ENCODE results near the gene TIGD2.

The TIGD2 gene

GRCh38 chr4:89110986-89111832 lies at the start of gene TIGD2:
Gene TIGD2, plus strand, starts transcription at chr4:89111533. Its CDS starts 1,442 bp downstream, at chr4:89112975.
- peak; percentile 49 to 96 (median 83) for DNase-seq

- no peak for DNase-seq
Measured at GRCh38 chr4:89064848-89065247, 46.5 kb upstream of the TIGD2 start.

- no peak for DNase-seq
Measured at GRCh38 chr4:89067417-89067816, 43.9 kb upstream of the TIGD2 start.

- DNase-seq: no peak
Measured at GRCh38 chr4:89069481-89069880, 41.9 kb upstream of the TIGD2 start.

- DNase-seq: no peak
Measured at GRCh38 chr4:89070041-89070440, 41.3 kb upstream of the TIGD2 start.

GRCh38 chr4:89071311-89071710 lies 40.0 kb upstream of the TIGD2 start:
- DNase-seq: no peak

- DNase-seq: no peak
Measured at GRCh38 chr4:89072921-89073320, 38.4 kb upstream of the TIGD2 start.

- no peak for DNase-seq
Measured at GRCh38 chr4:89077761-89078160, 33.6 kb upstream of the TIGD2 start.

- no peak for DNase-seq
Measured at GRCh38 chr4:89078300-89078699, 33.0 kb upstream of the TIGD2 start.

- DNase-seq: no peak
Measured at GRCh38 chr4:89099034-89099433, 12.3 kb upstream of the TIGD2 start.

GRCh38 chr4:89099471-89099870 lies 11.9 kb upstream of the TIGD2 start:
- no peak for DNase-seq

- no peak for DNase-seq
Measured at GRCh38 chr4:89100853-89101252, 10.5 kb upstream of the TIGD2 start.

- no peak for DNase-seq
Measured at GRCh38 chr4:89101256-89102161, 9.8 kb upstream of the TIGD2 start.

GRCh38 chr4:89105726-89106125 lies 5.6 kb upstream of the TIGD2 start:
- DNase-seq: no peak

- DNase-seq: no peak
Measured at GRCh38 chr4:89108091-89108490, 3.2 kb upstream of the TIGD2 start.

GRCh38 chr4:89109841-89110540 lies 1.3 kb upstream of the TIGD2 start:
- peak in 1 of 51 donors; percentile 42 for DNase-seq

- peak in 6 of 51 donors; percentile 44 to 57 (median 47) for DNase-seq
Measured at GRCh38 chr4:89110541-89110985, 770 bp upstream of the TIGD2 start.

- DNase-seq: peak in 1 of 51 donors; percentile 65
Measured at GRCh38 chr4:89111833-89112563, 665 bp downstream of the TIGD2 start.

GRCh38 chr4:89113415-89113814 lies 2.1 kb downstream of the TIGD2 start:
- no peak for DNase-seq

GRCh38 chr4:89114100-89114499 lies 2.8 kb downstream of the TIGD2 start:
- DNase-seq: no peak

GRCh38 chr4:89117115-89117514 lies 5.8 kb downstream of the TIGD2 start:
- DNase-seq: no peak
